ENCODE measurements around the gene ZBTB7C. TPM values are rescaled to one million over a fixed set of nuclear protein-coding genes. Genes with fewer than 3 reads are reported as not detected.

ZBTB7C gene
- total RNA-seq, 1 donor from 2014 or later: 13.0 TPM

- H3K4me3 Mint-ChIP-seq: no peak overlapping the region
- no peaks in the 10 kb centered on the region for H3K36me3 Mint-ChIP-seq
- peaks cover 42% of the 10 kb centered on the region for H3K4me1 Mint-ChIP-seq (ENCODE audit: unreplicated experiment)
- no peak for DNase-seq (ENCODE audit: extremely low spot score, unreplicated experiment)
- no peak overlapping the region for H3K27ac Mint-ChIP-seq
- no peaks in the 10 kb centered on the region for H3K9me3 Mint-ChIP-seq
- TF ChIP-seq CTCF (conservative IDR thresholded peaks at IDR 0.05): no peak
- peaks cover 3% of the 10 kb centered on the region for H3K27me3 Mint-ChIP-seq
Measured at GRCh38 chr18:48057018-48057417, 352.2 kb downstream of the ZBTB7C start.

- Mint-ChIP-seq H3K4me1 (ENCODE audit: unreplicated experiment) (peaks cover 41% of the 10 kb centered on the region), H3K9me3 (no peaks in the 10 kb centered on the region), H3K27me3 (peaks cover 3% of the 10 kb centered on the region), H3K4me3 (no peak overlapping the region), H3K27ac (no peak overlapping the region), H3K36me3 (no peaks in the 10 kb centered on the region)
- DNase-seq (ENCODE audit: extremely low spot score, unreplicated experiment): no peak
- TF ChIP-seq CTCF (conservative IDR thresholded peaks at IDR 0.05): no peak
Measured at GRCh38 chr18:48055351-48055750, 353.8 kb downstream of the ZBTB7C start.

DNA sequence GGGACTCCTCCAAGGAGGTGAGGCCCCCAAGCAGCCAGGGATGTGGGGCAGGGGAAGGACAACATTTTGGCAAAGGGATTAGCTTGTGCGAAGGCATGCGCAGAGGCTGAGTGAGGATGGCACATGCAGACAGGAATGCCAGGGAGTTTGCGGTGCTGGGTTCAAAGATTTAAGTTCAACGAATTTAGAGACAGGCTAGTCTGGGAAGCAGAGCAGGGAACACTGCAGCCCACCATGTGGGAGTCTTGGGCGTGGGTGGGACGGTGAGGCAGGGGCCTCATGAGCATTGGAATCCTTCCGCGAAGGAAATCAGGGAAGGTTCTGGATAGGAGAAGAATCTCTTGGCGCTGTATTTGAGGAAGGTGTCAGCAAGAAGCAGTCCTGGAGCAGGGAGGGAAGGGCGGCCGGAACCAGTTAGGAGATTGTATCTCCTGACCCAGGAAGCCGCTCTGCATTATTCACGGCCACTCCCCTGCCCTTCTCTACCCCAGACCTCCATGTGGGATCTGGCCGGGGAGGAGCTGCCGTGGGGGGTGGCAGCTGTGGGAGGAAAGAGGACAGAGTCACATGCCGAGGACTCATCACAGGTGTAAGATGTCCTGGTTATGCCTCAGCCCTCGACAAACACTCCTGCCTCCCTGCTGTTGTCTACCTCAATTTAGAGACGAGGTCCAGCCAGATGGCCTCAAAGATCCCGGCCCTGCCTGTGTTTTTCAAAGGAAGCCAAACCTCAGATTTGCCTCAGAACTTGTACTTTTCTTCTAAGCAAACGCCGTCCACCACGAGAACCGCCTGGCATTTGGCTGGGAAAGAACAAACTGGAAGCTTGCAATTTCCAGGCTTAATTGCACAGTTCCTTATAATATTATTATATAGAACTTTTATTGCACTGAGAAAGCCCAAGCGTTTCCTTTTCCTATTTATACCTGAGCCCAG is 355.0 kb downstream of the ZBTB7C start:
- peaks cover 3% of the 10 kb centered on the region for H3K27me3 Mint-ChIP-seq
- no peak for DNase-seq (ENCODE audit: extremely low spot score, unreplicated experiment)
- H3K4me3 Mint-ChIP-seq: no peak overlapping the region
- H3K4me1 Mint-ChIP-seq (ENCODE audit: unreplicated experiment): peaks cover 29% of the 10 kb centered on the region
- H3K27ac Mint-ChIP-seq: no peak overlapping the region
- no peaks in the 10 kb centered on the region for H3K9me3 Mint-ChIP-seq
- no peak for TF ChIP-seq CTCF (conservative IDR thresholded peaks at IDR 0.05)
- no peaks in the 10 kb centered on the region for H3K36me3 Mint-ChIP-seq

GRCh38 chr18:48052842-48053241 is 356.3 kb downstream of the ZBTB7C start:
- no peaks in the 10 kb centered on the region for H3K9me3 Mint-ChIP-seq
- no peak overlapping the region for H3K27ac Mint-ChIP-seq

More at GRCh38 chr18:48052842-48053241, 356.3 kb downstream of the ZBTB7C start:
- TF ChIP-seq CTCF (conservative IDR thresholded peaks at IDR 0.05): no peak
- Mint-ChIP-seq H3K4me3 (no peak overlapping the region), H3K4me1 (ENCODE audit: unreplicated experiment) (peaks cover 25% of the 10 kb centered on the region), H3K36me3 (no peaks in the 10 kb centered on the region), H3K27me3 (peaks cover 3% of the 10 kb centered on the region)
- DNase-seq (ENCODE audit: extremely low spot score, unreplicated experiment): no peak

All from type B pancreatic cell (in vitro differentiated cells).